K562 (cell line): Measurements from ENCODE around the gene ADAM19. TPM values are rescaled to one million over a fixed set of nuclear protein-coding genes. Genes with fewer than 3 reads are reported as not detected.

Experiments used
- ATF1 ChIP-seq, 2 experiments: fragments of 450-650 bp in 1 of 2; IDR thresholded peaks; 2 replicates each; pipeline ENCODE4 v1.6.1; 2016; ENCODE audit warnings: missing compliant biosample characterization in 1 of 2, missing genetic modification characterization in 1 of 2
- ATF6 ChIP-seq: sonication (generic); formaldehyde crosslinking; IDR thresholded peaks from 2 replicates; pipeline ENCODE4 v1.4.0; 2020; ENCODE audit warnings: mild to moderate bottlenecking, missing genetic modification reagents
- DPF2 ChIP-seq: fragments of 450-650 bp; IDR thresholded peaks from 2 replicates; pipeline ENCODE4 v1.6.1; 2016
- HDAC2 ChIP-seq: fragments of 450-650 bp; IDR thresholded peaks from 2 replicates; pipeline ENCODE4 v1.6.1; 2016; ENCODE audit warnings: mild to moderate bottlenecking
- HIVEP1 ChIP-seq: fragments of 250-450 bp; sonication (Bioruptor Pico); IDR thresholded peaks from 2 replicates; pipeline ENCODE4 v1.4.0; 2020; ENCODE audit warnings: mild to moderate bottlenecking
- ID3 ChIP-seq, 2 experiments: fragments of 250-450 bp in 1 of 2; fragments of 450-650 bp in 1 of 2; sonication (Bioruptor Pico) in 1 of 2; IDR thresholded peaks; 2 replicates each; pipeline versions ENCODE4 v1.6.1 to v1.8.0; 2016 to 2021; ENCODE audit warnings: mild to moderate bottlenecking in 2 of 2, moderate library complexity in 2 of 2, missing compliant biosample characterization in 1 of 2, missing genetic modification characterization in 1 of 2
- MAZ ChIP-seq, 2 experiments: fragments of 450-650 bp in 1 of 2; sonication (generic) in 1 of 2; formaldehyde crosslinking; IDR thresholded peaks in 1 of 2; conservative IDR thresholded peaks in 1 of 2; 2 replicates each; pipeline versions ENCODE4 v1.4.0 to v1.5.0; 2020; ENCODE audit warnings: mild to moderate bottlenecking in 1 of 2, missing genetic modification reagents in 1 of 2
- MEIS2 ChIP-seq: fragments of 450-650 bp; IDR thresholded peaks from 2 replicates; pipeline ENCODE4 v1.6.1; 2014; ENCODE audit warnings: mild to moderate bottlenecking; ENCODE audit not compliant: partially characterized antibody
- PHF8 ChIP-seq: fragments of 200-600 bp; sonication (generic); IDR thresholded peaks from 2 replicates; pipeline ENCODE4 v1.6.1; 2012; ENCODE audit warnings: mixed run types, mild to moderate bottlenecking, inconsistent platforms, low read length, moderate library complexity, borderline replicate concordance
- REST ChIP-seq, 2 experiments: fragments of 450-650 bp; formaldehyde crosslinking in 1 of 2; IDR thresholded peaks; 2 replicates each; pipeline versions ENCODE4 v1.4.0 to v1.6.1; 2014 to 2020; ENCODE audit warnings: mild to moderate bottlenecking in 2 of 2, borderline replicate concordance in 1 of 2, low read depth in 1 of 2
- SMAD4 ChIP-seq: fragments of 250-450 bp; sonication (Bioruptor Pico); conservative IDR thresholded peaks from 2 replicates; pipeline ENCODE4 v1.8.0; 2021; ENCODE audit warnings: inconsistent platforms, mild to moderate bottlenecking, moderate library complexity
- XRCC5 ChIP-seq: fragments of 200-400 bp; formaldehyde crosslinking; IDR thresholded peaks from 2 replicates; pipeline ENCODE4 v1.6.1; 2017; ENCODE audit warnings: low read depth, mild to moderate bottlenecking, low read length
- ZNF197 ChIP-seq: fragments of 200-800 bp; sonication (Bioruptor generic); IDR thresholded peaks from 2 replicates; pipeline ENCODE4 v1.6.1; 2016; ENCODE audit warnings: low read depth, missing genetic modification characterization, missing compliant biosample characterization
- ZNF347 ChIP-seq: fragments of 450-650 bp; formaldehyde crosslinking; IDR thresholded peaks from 2 replicates; pipeline ENCODE4 v1.4.0; 2020; ENCODE audit warnings: low read depth, mild to moderate bottlenecking, moderate library complexity
- polyA plus RNA-seq, 8 experiments: library from polyadenylated mRNA; depleted of rRNA in 4 of 8; stranded (reverse) in 5 of 8; unstranded in 3 of 8; fragments of >200 nt; fragmentation: Nextera tagmentation in 2 of 8; fragmentation: Illumina TruSeq in 1 of 8; extraction: Ambion mirVana in 2 of 8; extraction: Trizol in 1 of 8; gene quantifications; 2 replicates each; pipeline versions ENCODE4 v1.2.1 to v1.2.3, GENCODE V29; 2011 to 2014; ENCODE audit warnings: inconsistent platforms in 1 of 8, missing spikeins in 1 of 8
- total RNA-seq, 7 experiments: library from RNA; depleted of rRNA in 6 of 7; stranded (reverse); fragments of >200 nt in 6 of 7; fragmentation: Illumina TruSeq in 2 of 7; extraction: Trizol in 2 of 7; gene quantifications; 2 replicates each; pipeline versions ENCODE4 v1.2.1 to v1.2.3, GENCODE V29; 2011 to 2021; ENCODE audit warnings: low replicate concordance in 1 of 7

Gene ADAM19
- total and polyA plus RNA-seq, 9 of the 15 experiments (the other 6 are each of a cell fraction or from before 2014, with no cell fraction given): 0.11 to 1.1 (median 0.43) TPM

GRCh38 chr5:157535042-157535865 lies 40.3 kb downstream of the ADAM19 start (continued):
- TF ChIP-seq ATF6 (CRISPR knock-in tag) (no peak), PHF8 (no peak), HIVEP1 (CRISPR knock-in tag) (no peak), SMAD4 (peak; percentile 86), MEIS2 (peak; percentile 84), MAZ (CRISPR knock-in tag; conservative IDR thresholded peaks at IDR 0.05 in 1 of 2, IDR thresholded peaks at IDR 0.05 in 1 of 2) (peak in 1 of 2 experiments; percentile 25; a peak in 1 of 4 replicates), ZNF347 (CRISPR knock-in tag) (no peak), XRCC5 (no peak), ZNF197 (CRISPR knock-in tag) (no peak), ID3 (CRISPR knock-in tag; IDR thresholded peaks at IDR 0.05) (no peak), ID3 (tag; IDR thresholded peaks at IDR 0.05) (no peak), REST (IDR thresholded peaks at IDR 0.05; ENCODE audit: borderline replicate concordance) (peak; percentile 19; the same call in 1 of the 2 replicates), REST (CRISPR knock-in tag; IDR thresholded peaks at IDR 0.05; ENCODE audit: low read depth) (no peak), ATF1 (CRISPR knock-in tag; IDR thresholded peaks at IDR 0.05) (no peak), ATF1 (tag; IDR thresholded peaks at IDR 0.05) (peak; percentile 41; the same call in 1 of the 2 replicates), DPF2 (peak; percentile 68), HDAC2 (peak; percentile 63; the same call in 1 of the 2 replicates)
